Activated CD8-positive, alpha-beta memory T cell treated with anti-CD3 and anti-CD28 coated beads, Interleukin-2, amount 10 ng/mL, durations not matched to agents 7 days and 5 days (primary cell): ENCODE measurements around the gene KCNK1. TPM values are rescaled to one million over a fixed set of nuclear protein-coding genes. Genes with fewer than 3 reads are reported as not detected.

Source experiments
- ATAC-seq: fragments of 150-1000 bp; cut with Tn5 transposase; one replicate; pipeline ENCODE4 v1.10.0; 2021; ENCODE audit warnings: moderate library complexity
- CTCF ChIA-PET: fragments of 350-600 bp; sonication (Branson Sonifier 250); formaldehyde crosslinking; loops from one replicate; lab custom pipeline; 2021; ENCODE audit warnings: antibody characterized with exemption; lab: Charles Lee
- DNase-seq: peaks from one replicate; pipeline ENCODE4 v3.0.0-alpha.2; 2020
- H3K27ac Mint-ChIP-seq: one replicate; pipeline ENCODE4 v1.8.0; 2021; ENCODE audit warnings: mild to moderate bottlenecking, mixed read lengths
- H3K27me3 Mint-ChIP-seq: one replicate; pipeline ENCODE4 v1.8.0; 2021; ENCODE audit warnings: mixed read lengths
- H3K36me3 Mint-ChIP-seq: one replicate; pipeline ENCODE4 v1.8.0; 2021; ENCODE audit warnings: mild to moderate bottlenecking, mixed read lengths
- H3K4me1 Mint-ChIP-seq: one replicate; pipeline ENCODE4 v1.8.0; 2021; ENCODE audit warnings: mixed read lengths
- H3K4me3 Mint-ChIP-seq: one replicate; pipeline ENCODE4 v1.8.0; 2021; ENCODE audit warnings: mild to moderate bottlenecking, moderate library complexity, mixed read lengths
- H3K9me3 Mint-ChIP-seq: one replicate; pipeline ENCODE4 v1.8.0; 2022; ENCODE audit warnings: low read depth, mixed read lengths
- total RNA-seq, 2 experiments: library from RNA; stranded (reverse); gene quantifications; one replicate each; pipeline ENCODE4 v1.2.3, GENCODE V29; 2021

The KCNK1 gene
- total RNA-seq, 2 experiments from 2014 or later, result 0.61 to 1.5 TPM

DNA sequence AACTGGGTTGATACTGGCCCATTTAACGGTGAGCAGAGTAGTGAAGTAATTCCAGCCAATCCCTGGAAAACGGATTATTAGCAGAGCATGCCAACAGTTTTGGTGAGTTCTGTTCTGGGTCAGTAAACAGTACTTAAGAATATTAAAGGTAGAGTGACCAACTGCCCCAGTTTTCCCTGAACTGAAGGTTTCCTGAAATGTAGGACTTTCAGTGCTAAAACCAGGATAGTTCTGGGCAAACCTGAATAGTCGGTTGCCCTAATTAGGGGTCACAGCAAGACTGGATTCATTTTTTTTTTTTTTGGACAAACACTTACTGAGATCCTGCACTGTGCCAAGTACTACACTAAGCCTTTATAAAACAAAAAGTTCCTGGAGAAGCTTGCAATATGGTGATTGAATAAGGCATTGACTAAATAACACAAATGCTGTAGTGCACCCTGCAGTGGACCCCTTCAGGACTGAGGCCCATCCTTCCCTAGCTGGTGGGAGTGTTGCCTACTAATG is 75.9 kb downstream of the KCNK1 start:
- Mint-ChIP-seq H3K4me3 (no peak overlapping the region), H3K9me3 (no peaks in the 10 kb centered on the region), H3K4me1 (no peaks in the 10 kb centered on the region), H3K36me3 (no peaks in the 10 kb centered on the region), H3K27ac (no peak overlapping the region), H3K27me3 (no peaks in the 10 kb centered on the region)
- CTCF ChIA-PET, result no interaction called here
- ATAC-seq, result no peak
- no peak for DNase-seq

DNA sequence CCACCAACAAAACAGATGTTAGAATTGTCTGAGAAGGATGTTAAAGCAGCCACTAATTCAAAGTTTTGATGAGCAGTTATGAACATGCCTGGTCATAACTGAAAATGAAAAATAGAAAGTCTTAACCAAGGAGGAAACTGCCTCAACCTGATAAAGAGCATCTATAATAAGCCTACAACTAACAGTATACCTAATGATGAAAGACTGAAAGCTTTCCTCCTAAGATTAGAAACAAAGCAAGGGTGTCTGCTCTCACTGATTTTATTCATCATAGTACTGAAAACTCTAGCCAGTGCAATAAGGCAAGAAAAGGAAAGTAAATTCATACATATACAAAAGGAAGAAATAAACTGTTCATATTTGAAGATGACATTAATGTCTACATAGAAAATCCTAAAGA is 82.0 kb downstream of the KCNK1 start:
- Mint-ChIP-seq H3K9me3 (no peaks in the 10 kb centered on the region), H3K27ac (no peak overlapping the region), H3K27me3 (peaks cover 6% of the 10 kb centered on the region), H3K4me1 (no peaks in the 10 kb centered on the region), H3K4me3 (no peak overlapping the region), H3K36me3 (no peaks in the 10 kb centered on the region)
- DNase-seq (no peak), ATAC-seq (no peak)
- CTCF ChIA-PET, result no interaction called here

DNA sequence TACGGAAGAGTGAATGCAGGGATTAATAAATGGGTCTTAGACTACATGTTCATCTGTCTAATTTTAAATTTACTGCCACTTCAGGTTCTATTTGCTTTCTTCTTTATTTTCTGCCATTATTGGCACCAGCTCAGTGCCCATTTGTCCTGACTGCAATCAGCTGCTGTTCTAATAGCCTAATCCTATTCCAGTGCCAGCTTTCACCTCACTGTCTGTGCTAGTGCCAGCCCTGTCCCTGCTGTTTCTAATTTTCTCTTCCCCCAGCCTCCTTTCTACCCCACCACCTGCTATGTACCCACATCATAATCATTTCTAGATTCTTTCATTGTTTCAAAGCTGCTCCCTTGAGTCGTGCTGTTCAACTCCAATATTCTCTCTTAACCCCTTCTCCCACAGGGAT is 86.4 kb downstream of the KCNK1 start:
- no peaks in the 10 kb centered on the region for H3K9me3 Mint-ChIP-seq
- H3K36me3 Mint-ChIP-seq, result no peaks in the 10 kb centered on the region
- CTCF ChIA-PET, result no interaction called here
- H3K4me3 Mint-ChIP-seq, result no peak overlapping the region
- DNase-seq (no peak), ATAC-seq (no peak)
- H3K4me1 Mint-ChIP-seq, result no peaks in the 10 kb centered on the region
- H3K27me3 Mint-ChIP-seq, result peaks cover 14% of the 10 kb centered on the region
- no peak overlapping the region for H3K27ac Mint-ChIP-seq

- Mint-ChIP-seq H3K36me3 (no peaks in the 10 kb centered on the region), H3K4me1 (no peaks in the 10 kb centered on the region), H3K4me3 (no peak overlapping the region), H3K27ac (no peak overlapping the region), H3K9me3 (no peaks in the 10 kb centered on the region), H3K27me3 (peaks cover 11% of the 10 kb centered on the region)
- ATAC-seq (no peak), DNase-seq (no peak)
- CTCF ChIA-PET, result no interaction called here
Observed at GRCh38 chr1:233704170-233704897, 90.4 kb downstream of the KCNK1 start.

DNA sequence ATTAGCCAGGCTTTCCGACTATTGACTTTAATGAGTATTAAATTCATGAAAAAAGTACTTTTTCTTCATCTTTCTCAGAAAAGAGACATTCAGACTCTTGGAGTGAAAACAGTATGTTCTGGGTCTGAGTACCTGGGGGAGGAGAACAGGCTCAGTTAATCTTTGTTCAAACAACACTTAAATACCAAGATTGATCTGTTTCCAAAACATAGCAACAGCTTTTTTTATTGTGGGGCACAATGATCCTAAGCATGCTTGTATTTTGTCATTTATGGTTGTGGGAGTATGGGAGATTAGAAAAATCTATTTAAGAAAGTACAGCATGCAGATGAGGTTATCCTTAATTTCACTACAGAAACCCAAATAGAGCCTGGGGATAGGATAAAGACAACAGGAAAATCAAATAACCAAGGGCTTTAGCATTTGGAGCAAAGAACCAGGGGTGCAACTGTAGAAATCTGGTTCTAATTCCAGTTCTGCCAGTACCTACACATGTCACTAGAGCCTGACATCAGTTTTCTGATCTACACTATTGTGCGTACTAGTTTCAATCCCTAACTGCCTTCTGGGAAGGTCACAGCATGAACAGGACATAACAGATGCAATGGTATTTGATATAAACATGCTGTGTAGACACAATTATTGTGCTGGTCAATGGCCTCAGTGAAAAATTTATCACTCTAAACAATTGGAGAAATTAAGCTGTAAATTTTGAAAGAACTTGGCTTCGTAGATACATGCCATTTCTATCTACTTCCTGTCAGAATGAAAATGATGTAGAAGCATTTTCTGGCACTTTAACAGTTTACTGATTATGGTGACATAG is 91.2 kb downstream of the KCNK1 start:
- H3K27me3 Mint-ChIP-seq, result peaks cover 11% of the 10 kb centered on the region
- CTCF ChIA-PET, result no interaction called here
- ATAC-seq, result no peak
- DNase-seq, result no peak
- H3K27ac Mint-ChIP-seq, result no peak overlapping the region
- no peak overlapping the region for H3K4me3 Mint-ChIP-seq
- H3K4me1 Mint-ChIP-seq, result no peaks in the 10 kb centered on the region
- no peaks in the 10 kb centered on the region for H3K36me3 Mint-ChIP-seq
- no peaks in the 10 kb centered on the region for H3K9me3 Mint-ChIP-seq

- Mint-ChIP-seq H3K27ac (no peak overlapping the region), H3K36me3 (no peaks in the 10 kb centered on the region), H3K4me3 (no peak overlapping the region), H3K4me1 (no peaks in the 10 kb centered on the region), H3K9me3 (no peaks in the 10 kb centered on the region), H3K27me3 (peaks cover 8% of the 10 kb centered on the region)
- CTCF ChIA-PET, result no interaction called here
- ATAC-seq (no peak), DNase-seq (no peak)
Observed at GRCh38 chr1:233707153-233707879, 93.4 kb downstream of the KCNK1 start.

GRCh38 chr1:233707880-233708815 is 94.2 kb downstream of the KCNK1 start:
- H3K9me3 Mint-ChIP-seq, result no peaks in the 10 kb centered on the region
- H3K27ac Mint-ChIP-seq, result no peak overlapping the region
- no peaks in the 10 kb centered on the region for H3K4me1 Mint-ChIP-seq
- ATAC-seq (no peak), DNase-seq (no peak)
- CTCF ChIA-PET, result no interaction called here
- peaks cover 8% of the 10 kb centered on the region for H3K27me3 Mint-ChIP-seq
- H3K4me3 Mint-ChIP-seq, result no peak overlapping the region
- H3K36me3 Mint-ChIP-seq, result no peaks in the 10 kb centered on the region

DNA sequence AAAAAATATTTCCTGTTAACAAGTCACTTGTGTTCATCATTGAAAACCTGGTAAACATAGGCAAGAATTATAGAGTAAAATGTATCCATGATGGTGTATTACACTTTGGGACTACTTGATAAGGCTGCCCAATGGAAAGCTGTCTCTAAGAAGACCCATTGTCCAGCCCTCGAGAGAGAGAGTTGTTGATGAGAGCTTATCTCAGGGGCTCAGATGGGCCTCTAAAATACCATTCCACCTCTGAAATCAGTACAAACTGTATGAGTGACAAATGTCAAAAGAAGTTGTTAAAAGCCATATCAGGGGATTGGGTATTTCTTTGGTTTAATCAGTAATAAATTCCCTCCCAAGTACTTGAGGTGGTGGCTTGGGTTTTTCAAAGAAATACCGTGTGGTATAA is 96.1 kb downstream of the KCNK1 start:
- ATAC-seq (no peak), DNase-seq (no peak)
- H3K4me1 Mint-ChIP-seq, result no peaks in the 10 kb centered on the region
- no peaks in the 10 kb centered on the region for H3K36me3 Mint-ChIP-seq
- H3K9me3 Mint-ChIP-seq, result no peaks in the 10 kb centered on the region
- no peak overlapping the region for H3K27ac Mint-ChIP-seq
- H3K27me3 Mint-ChIP-seq, result no peaks in the 10 kb centered on the region
- CTCF ChIA-PET, result no interaction called here
- no peak overlapping the region for H3K4me3 Mint-ChIP-seq

GRCh38 chr1:233710507-233710906 is 96.6 kb downstream of the KCNK1 start:
- no peaks in the 10 kb centered on the region for H3K27me3 Mint-ChIP-seq
- H3K4me3 Mint-ChIP-seq, result no peak overlapping the region
- H3K9me3 Mint-ChIP-seq, result no peaks in the 10 kb centered on the region
- no peak overlapping the region for H3K27ac Mint-ChIP-seq
- no peaks in the 10 kb centered on the region for H3K4me1 Mint-ChIP-seq
- ATAC-seq, result no peak
- CTCF ChIA-PET, result no interaction called here
- DNase-seq, result no peak
- no peaks in the 10 kb centered on the region for H3K36me3 Mint-ChIP-seq

- Mint-ChIP-seq H3K27ac (no peak overlapping the region), H3K36me3 (no peaks in the 10 kb centered on the region), H3K27me3 (peaks cover 3% of the 10 kb centered on the region), H3K4me1 (no peaks in the 10 kb centered on the region), H3K9me3 (no peaks in the 10 kb centered on the region), H3K4me3 (no peak overlapping the region)
- ATAC-seq, result no peak
- no peak for DNase-seq
- CTCF ChIA-PET, result no interaction called here
Observed at GRCh38 chr1:233714631-233715217, 100.8 kb downstream of the KCNK1 start.

DNA sequence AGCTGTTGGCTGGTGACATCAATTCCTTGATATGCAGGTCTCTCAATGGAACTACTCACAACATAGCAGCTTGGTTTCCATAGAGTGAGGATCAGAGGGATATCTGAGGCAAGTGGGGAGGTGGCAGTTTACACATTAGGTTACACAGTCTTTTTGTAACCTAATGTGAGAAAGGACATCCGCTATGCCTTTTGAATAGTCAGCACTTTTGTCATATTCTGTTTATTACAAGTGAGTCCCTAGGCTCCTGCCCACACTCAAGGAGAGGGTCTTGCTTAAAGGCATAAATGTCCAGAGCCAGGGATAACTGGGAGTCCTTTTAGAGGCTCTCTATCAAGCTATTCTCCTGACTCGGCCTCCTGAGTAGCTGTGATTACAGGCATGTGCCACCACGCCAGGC is 104.2 kb downstream of the KCNK1 start:
- Mint-ChIP-seq H3K27me3 (peaks cover 3% of the 10 kb centered on the region), H3K4me1 (no peaks in the 10 kb centered on the region), H3K4me3 (no peak overlapping the region), H3K36me3 (no peaks in the 10 kb centered on the region), H3K9me3 (no peaks in the 10 kb centered on the region), H3K27ac (no peak overlapping the region)
- no peak for DNase-seq
- no peak for ATAC-seq
- CTCF ChIA-PET, result no interaction called here

DNA sequence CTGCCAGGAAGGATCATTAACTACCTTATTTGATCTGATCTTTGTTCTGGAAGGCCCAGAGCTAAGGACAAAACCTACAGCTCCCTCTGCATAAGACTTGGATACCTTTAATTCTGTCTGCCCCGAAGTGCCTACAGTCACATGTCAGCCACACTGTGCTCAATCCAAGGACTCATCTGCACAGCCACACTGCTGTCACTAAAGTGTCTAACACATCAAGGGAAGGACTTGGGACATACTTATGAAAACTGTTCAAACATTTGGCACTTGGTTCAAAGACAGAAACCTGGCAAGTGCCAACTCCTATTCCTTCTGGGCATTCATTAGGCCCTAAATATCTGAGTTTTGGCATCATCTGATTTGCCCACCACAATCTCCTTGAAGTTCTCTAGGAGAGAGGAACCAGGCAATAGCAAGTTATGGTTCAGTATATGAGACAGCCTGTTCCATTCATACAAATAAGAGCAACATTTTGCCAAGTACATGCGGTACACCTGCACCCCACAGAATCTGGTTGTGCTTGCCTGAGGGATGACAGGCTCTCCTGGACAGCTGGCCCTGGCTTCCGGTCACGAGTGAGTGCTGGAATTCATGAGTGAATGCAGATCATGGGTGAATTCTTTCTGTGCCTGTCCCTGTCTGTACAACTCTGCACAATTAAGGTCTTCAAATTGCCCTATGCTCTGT is 105.9 kb downstream of the KCNK1 start:
- CTCF ChIA-PET, result no interaction called here
- Mint-ChIP-seq H3K36me3 (no peaks in the 10 kb centered on the region), H3K4me1 (no peaks in the 10 kb centered on the region)

More for the DNA sequence above, 105.9 kb downstream of the KCNK1 start:
- no peak overlapping the region for H3K27ac Mint-ChIP-seq
- no peak for DNase-seq
- no peak overlapping the region for H3K4me3 Mint-ChIP-seq
- no peak for ATAC-seq
- H3K27me3 Mint-ChIP-seq, result peaks cover 3% of the 10 kb centered on the region
- no peaks in the 10 kb centered on the region for H3K9me3 Mint-ChIP-seq
